CD14-positive monocyte (primary cell): Measurements from ENCODE around the gene GPATCH2. TPM values are rescaled to one million over a fixed set of nuclear protein-coding genes. Genes with fewer than 3 reads are reported as not detected.

Experiments
- DNase-seq, 3 donors: peaks; one replicate each; pipeline ENCODE4 v3.0.0-alpha.2; 2011 to 2022
- H2AFZ ChIP-seq: 2 replicates; pipeline ENCODE4 v1.6.0; 2012; ENCODE audit warnings: mild to moderate bottlenecking, low read depth, low read length, inconsistent platforms; ENCODE audit not compliant: insufficient read depth, poor library complexity, severe bottlenecking
- H3K27ac ChIP-seq, 2 donors: 1 replicate in 1 of 2; 2 replicates in 1 of 2; pipeline ENCODE4 v1.5.1; 2012 to 2013; ENCODE audit warnings: low read length in 2 of 2, control low read depth in 1 of 2, inconsistent platforms in 1 of 2, low read depth in 1 of 2, mild to moderate bottlenecking in 1 of 2
- H3K27me3 ChIP-seq, 2 donors: one replicate each; pipeline versions ENCODE4 v1.6.0 to v1.6.1; 2011 to 2013; ENCODE audit warnings: low read length in 2 of 2; ENCODE audit not compliant: control insufficient read depth in 2 of 2, insufficient read depth in 2 of 2
- H3K36me3 ChIP-seq, 2 donors: replicated peaks in 1 of 2; 1 replicate in 1 of 2; 2 replicates in 1 of 2; pipeline versions ENCODE4 v1.5.1 to v1.6.1; 2012 to 2013; ENCODE audit warnings: low read length in 2 of 2, control low read depth in 1 of 2, inconsistent platforms in 1 of 2, mild to moderate bottlenecking in 1 of 2; ENCODE audit not compliant: insufficient read depth in 2 of 2, control insufficient read depth in 1 of 2
- H3K4me1 ChIP-seq, 2 donors: 1 replicate in 1 of 2; 2 replicates in 1 of 2; pipeline versions ENCODE4 v1.5.1 to v1.6.1; 2012 to 2013; ENCODE audit warnings: low read length in 2 of 2, control low read depth in 1 of 2, inconsistent platforms in 1 of 2, mild to moderate bottlenecking in 1 of 2, moderate library complexity in 1 of 2; ENCODE audit not compliant: insufficient read depth in 2 of 2, control insufficient read depth in 1 of 2
- H3K4me2 ChIP-seq: replicated peaks from 2 replicates; pipeline ENCODE3; 2012; ENCODE audit warnings: low read length, moderate library complexity, mild to moderate bottlenecking; ENCODE audit not compliant: poor library complexity, severe bottlenecking; ENCODE audit errors: extremely low read depth
- H3K4me3 ChIP-seq, 3 experiments: fragments of 200-600 bp in 1 of 3; sonication (generic) in 1 of 3; replicated peaks in 1 of 3; 1 replicate in 2 of 3; 2 replicates in 1 of 3; pipeline ENCODE4 v1.5.1; 2011 to 2013; ENCODE audit warnings: low read length in 3 of 3, mild to moderate bottlenecking in 3 of 3, control low read depth in 2 of 3, low read depth in 2 of 3, inconsistent platforms in 1 of 3, moderate library complexity in 1 of 3
- H3K79me2 ChIP-seq: 2 replicates; pipeline ENCODE4 v1.6.0; 2012; ENCODE audit warnings: mild to moderate bottlenecking, control low read depth, inconsistent platforms, low read length, moderate library complexity; ENCODE audit not compliant: insufficient read depth
- H3K9ac ChIP-seq: 2 replicates; pipeline ENCODE4 v1.6.0; 2017; ENCODE audit warnings: low read length, mild to moderate bottlenecking; ENCODE audit not compliant: insufficient read depth, poor library complexity, severe bottlenecking
- H3K9me3 ChIP-seq, 2 donors: replicated peaks in 1 of 2; 1 replicate in 1 of 2; 2 replicates in 1 of 2; pipeline versions ENCODE4 v1.5.1 to v1.6.1; 2012 to 2013; ENCODE audit warnings: low read length in 2 of 2, control low read depth in 1 of 2; ENCODE audit not compliant: control insufficient read depth in 1 of 2, insufficient read depth in 1 of 2
- H4K20me1 ChIP-seq: 2 replicates; pipeline ENCODE4 v1.6.0; 2012; ENCODE audit warnings: mild to moderate bottlenecking, low read length, control low read depth, moderate library complexity; ENCODE audit not compliant: insufficient read depth
- H3K27ac Mint-ChIP-seq, 7 donors: one replicate each; pipeline ENCODE4 v1.8.0; 2020; ENCODE audit warnings: mild to moderate bottlenecking in 7 of 7, mixed read lengths in 7 of 7, moderate library complexity in 6 of 7, inconsistent platforms in 2 of 7
- H3K27me3 Mint-ChIP-seq, 3 donors: one replicate each; pipeline ENCODE4 v1.8.0; 2021 to 2022; ENCODE audit warnings: low read depth in 3 of 3, mild to moderate bottlenecking in 3 of 3, mixed read lengths in 3 of 3, moderate library complexity in 3 of 3, inconsistent platforms in 1 of 3
- H3K36me3 Mint-ChIP-seq, 2 donors: one replicate each; pipeline ENCODE4 v1.8.0; 2020; ENCODE audit warnings: mixed read lengths in 2 of 2, inconsistent platforms in 1 of 2, mild to moderate bottlenecking in 1 of 2
- H3K4me1 Mint-ChIP-seq: one replicate; pipeline ENCODE4 v1.8.0; 2020; ENCODE audit warnings: mild to moderate bottlenecking, mixed read lengths
- H3K4me3 Mint-ChIP-seq, 2 donors: one replicate each; pipeline ENCODE4 v1.8.0; 2020; ENCODE audit warnings: mild to moderate bottlenecking in 2 of 2, mixed read lengths in 2 of 2, moderate library complexity in 1 of 2
- H3K9me3 Mint-ChIP-seq, 7 donors: one replicate each; pipeline ENCODE4 v1.8.0; 2020 to 2022; ENCODE audit warnings: mixed read lengths in 7 of 7, mild to moderate bottlenecking in 6 of 7, moderate library complexity in 6 of 7, inconsistent platforms in 2 of 7
- CTCF ChIP-seq: fragments of 200-600 bp; IDR thresholded peaks from one replicate; pipeline ENCODE4 v1.8.0; 2022; ENCODE audit warnings: antibody characterized with exemption, mild to moderate bottlenecking
- WGBS: methylation state at CpG from one replicate; pipeline ENCODE4 v1.1.5; 2013; ENCODE audit warnings: missing lambda C conversion rate; ENCODE audit not compliant: insufficient coverage; 5-methylcytosine and 5-hydroxymethylcytosine counted together
- intact Hi-C, 2 donors: fragments of 100-400 bp; cut with micrococcal nuclease; formaldehyde crosslinking; loops; one replicate each; pipeline versions ENCODE4 v1.15.0 to v1.15.1; 2023
- polyA plus RNA-seq, 3 donors: library from polyadenylated mRNA; depleted of rRNA in 1 of 3; unstranded in 2 of 3; stranded (reverse) in 1 of 3; fragments of 300-500 nt in 2 of 3; fragments of >200 nt in 1 of 3; fragmentation: Illumina TruSeq in 2 of 3; gene quantifications; 1 replicate in 2 of 3; 2 replicates in 1 of 3; pipeline ENCODE4 v1.2.3, GENCODE V29; 2012 to 2021

The GPATCH2 gene
- polyA plus RNA-seq, 3 donors, result 1.8 to 3.4 (median 1.9) TPM

GRCh38 chr1:217493290-217493689 lies 137.6 kb downstream of the GPATCH2 start:
- peaks cover 4% of the 10 kb centered on the region for H3K4me1 Mint-ChIP-seq
- Histone ChIP-seq H3K27ac (no peak overlapping the region), H4K20me1 (no peaks in the 10 kb centered on the region), H3K79me2 (no peaks in the 10 kb centered on the region), H3K9me3 (no peaks in the 10 kb centered on the region), H3K4me1 (no peaks in the 10 kb centered on the region), H3K27me3 (no peaks in the 10 kb centered on the region), H3K9ac (no peak overlapping the region), H3K4me3 (no peak overlapping the region), H3K36me3 (no peaks in the 10 kb centered on the region), H3K4me2 (no peak overlapping the region), H2AFZ (no peak overlapping the region)
- no peak for DNase-seq
- H3K27me3 Mint-ChIP-seq, result no peaks in the 10 kb centered on the region
- no peak overlapping the region for H3K4me3 Mint-ChIP-seq
- H3K36me3 Mint-ChIP-seq, result peaks cover 7 to 10% of the 10 kb centered on the region in 2 donors
- no peak for TF ChIP-seq CTCF
- peak overlapping the region in 1 of 7 donors; percentile 9 for H3K27ac Mint-ChIP-seq
- no CpG with 5 or more reads among the region's 1 CpG for WGBS
- intact Hi-C loops, result no loop called here
- H3K9me3 Mint-ChIP-seq, result peaks cover 0 to 2% (median 0%) of the 10 kb centered on the region in 7 donors

GRCh38 chr1:217484871-217485270 lies 146.0 kb downstream of the GPATCH2 start:
- Mint-ChIP-seq H3K27me3 (no peaks in the 10 kb centered on the region), H3K27ac (no peak overlapping the region), H3K4me1 (peaks cover 6% of the 10 kb centered on the region), H3K36me3 (peaks cover 0 to 6% of the 10 kb centered on the region in 2 donors), H3K4me3 (no peak overlapping the region), H3K9me3 (peaks cover 0 to 7% (median 1%) of the 10 kb centered on the region in 7 donors)
- no peak for TF ChIP-seq CTCF
- Histone ChIP-seq H3K4me2 (no peak overlapping the region), H3K4me3 (no peak overlapping the region), H4K20me1 (no peaks in the 10 kb centered on the region), H3K79me2 (no peaks in the 10 kb centered on the region), H2AFZ (no peak overlapping the region), H3K4me1 (no peaks in the 10 kb centered on the region), H3K27ac (no peak overlapping the region), H3K27me3 (no peaks in the 10 kb centered on the region), H3K9ac (no peak overlapping the region), H3K36me3 (no peaks in the 10 kb centered on the region), H3K9me3 (no peaks in the 10 kb centered on the region)
- DNase-seq, result no peak
- intact Hi-C loops, result no loop called here
